CD8-positive, alpha-beta memory T cell (primary cell): ENCODE data around the gene TMEM51. TPM values are rescaled to one million over a fixed set of nuclear protein-coding genes. Genes with fewer than 3 reads are reported as not detected.
A peak's percentile ranks its signal among the peaks of the same experiment; 100 is the strongest.

Experiments used
- CTCF ChIA-PET: fragments of 350-600 bp; sonication (Branson Sonifier 250); formaldehyde crosslinking; loops from one replicate; lab custom pipeline; 2021; ENCODE audit warnings: antibody characterized with exemption; lab: Charles Lee
- POLR2A ChIA-PET: fragments of 350-600 bp; sonication (Branson Sonifier 250); formaldehyde crosslinking; loops from one replicate; lab custom pipeline; 2021; ENCODE audit warnings: antibody characterized with exemption; lab: Charles Lee
- DNase-seq, 5 donors: peaks; one replicate each; pipeline versions ENCODE4 v3.0.0 to v3.0.0-alpha.2; 2020 to 2022; ENCODE audit warnings: mixed read lengths in 1 of 5
- H3K27ac ChIP-seq: one replicate; pipeline ENCODE4 v1.7.0; 2013; ENCODE audit warnings: low read depth, mild to moderate bottlenecking, low read length, moderate library complexity
- H3K27me3 ChIP-seq: 2 replicates; pipeline ENCODE4 v1.7.0; 2013; ENCODE audit warnings: low read length, mild to moderate bottlenecking; ENCODE audit not compliant: insufficient read depth, poor library complexity, severe bottlenecking
- H3K36me3 ChIP-seq: 2 replicates; pipeline ENCODE4 v1.7.0; 2013; ENCODE audit warnings: mild to moderate bottlenecking, low read length, moderate library complexity; ENCODE audit not compliant: insufficient read depth
- H3K4me1 ChIP-seq: 2 replicates; pipeline ENCODE4 v1.7.0; 2013; ENCODE audit warnings: mild to moderate bottlenecking, low read length, moderate library complexity; ENCODE audit not compliant: insufficient read depth
- H3K4me3 ChIP-seq: 2 replicates; pipeline ENCODE4 v1.7.0; 2013; ENCODE audit warnings: mild to moderate bottlenecking, low read length
- H3K9me3 ChIP-seq: 2 replicates; pipeline ENCODE4 v1.7.0; 2013; ENCODE audit warnings: mild to moderate bottlenecking, low read length
- H3K27ac Mint-ChIP-seq, 8 donors: one replicate each; pipeline ENCODE4 v1.8.0; 2020 to 2021; ENCODE audit warnings: mixed read lengths in 8 of 8, mild to moderate bottlenecking in 6 of 8, inconsistent platforms in 3 of 8, moderate library complexity in 3 of 8
- H3K27me3 Mint-ChIP-seq, 2 donors: one replicate each; pipeline ENCODE4 v1.8.0; 2020 to 2021; ENCODE audit warnings: mixed read lengths in 2 of 2, mild to moderate bottlenecking in 1 of 2, moderate library complexity in 1 of 2
- H3K36me3 Mint-ChIP-seq, 3 donors: one replicate each; pipeline ENCODE4 v1.8.0; 2020 to 2021; ENCODE audit warnings: mixed read lengths in 3 of 3, inconsistent platforms in 1 of 3, mild to moderate bottlenecking in 1 of 3
- H3K4me1 Mint-ChIP-seq, 3 donors: one replicate each; pipeline ENCODE4 v1.8.0; 2020 to 2021; ENCODE audit warnings: mixed read lengths in 3 of 3, inconsistent platforms in 1 of 3, mild to moderate bottlenecking in 1 of 3
- H3K4me3 Mint-ChIP-seq, 7 donors: one replicate each; pipeline ENCODE4 v1.8.0; 2020 to 2021; ENCODE audit warnings: mixed read lengths in 7 of 7, mild to moderate bottlenecking in 6 of 7, moderate library complexity in 4 of 7, inconsistent platforms in 2 of 7
- H3K9me3 Mint-ChIP-seq, 5 donors: one replicate each; pipeline ENCODE4 v1.8.0; 2020 to 2022; ENCODE audit warnings: mixed read lengths in 5 of 5, mild to moderate bottlenecking in 3 of 5, moderate library complexity in 2 of 5, inconsistent platforms in 1 of 5
- polyA plus RNA-seq: library from polyadenylated mRNA; unstranded; fragments of 300-500 nt; fragmentation: Illumina TruSeq; gene quantifications from one replicate; pipeline ENCODE4 v1.2.3, GENCODE V29; 2021
- total RNA-seq, 2 experiments: library from RNA; stranded (reverse); gene quantifications; one replicate each; pipeline ENCODE4 v1.2.3, GENCODE V29; 2021

TMEM51 gene
- total and polyA plus RNA-seq, 3 experiments from 2014 or later, result 0.11 to 0.24 TPM; not detected in 1

- H3K4me1 ChIP-seq, result peaks cover 5% of the 10 kb centered on the region
- peaks cover 27% of the 10 kb centered on the region for H3K27me3 ChIP-seq
- no peak overlapping the region for H3K4me3 ChIP-seq
- Mint-ChIP-seq H3K27me3 (peaks cover 29 to 70% of the 10 kb centered on the region in 2 donors), H3K4me3 (no peak overlapping the region), H3K4me1 (peaks cover 5 to 20% (median 8%) of the 10 kb centered on the region in 3 donors), H3K9me3 (peaks cover 0 to 2% (median 0%) of the 10 kb centered on the region in 5 donors), H3K36me3 (peaks cover 0 to 2% (median 0%) of the 10 kb centered on the region in 3 donors), H3K27ac (no peak overlapping the region)
- ChIA-PET CTCF (no interaction called here), POLR2A (no interaction called here)
- H3K9me3 ChIP-seq, result no peaks in the 10 kb centered on the region
- no peak overlapping the region for H3K27ac ChIP-seq
- DNase-seq, result no peak
- H3K36me3 ChIP-seq, result no peaks in the 10 kb centered on the region
These were observed 3.2 kb upstream of the TMEM51 start for GRCh38 chr1:15150376-15150775.

- Histone ChIP-seq H3K36me3 (no peaks in the 10 kb centered on the region), H3K4me3 (no peak overlapping the region), H3K27ac (no peak overlapping the region), H3K27me3 (peaks cover 27% of the 10 kb centered on the region), H3K4me1 (peaks cover 10% of the 10 kb centered on the region), H3K9me3 (no peaks in the 10 kb centered on the region)
- Mint-ChIP-seq H3K36me3 (peaks cover 0 to 2% (median 0%) of the 10 kb centered on the region in 3 donors), H3K4me1 (peaks cover 11 to 30% (median 19%) of the 10 kb centered on the region in 3 donors), H3K27me3 (peaks cover 34 to 70% of the 10 kb centered on the region in 2 donors), H3K27ac (no peak overlapping the region), H3K4me3 (peak overlapping the region in 1 of 7 donors; percentile 40), H3K9me3 (peaks cover 0 to 2% (median 0%) of the 10 kb centered on the region in 5 donors)
- DNase-seq, result no peak
- POLR2A ChIA-PET, result no interaction called here
- CTCF ChIA-PET, result no interaction called here
These were observed 2.2 kb upstream of the TMEM51 start for GRCh38 chr1:15151377-15151806.

- POLR2A ChIA-PET, result no interaction called here
These were observed 1.7 kb upstream of the TMEM51 start for GRCh38 chr1:15151871-15152270.

GRCh38 chr1:15152318-15153183 is 996 bp upstream of the TMEM51 start:
- peaks cover 14% of the 10 kb centered on the region for H3K4me1 ChIP-seq
- H3K9me3 Mint-ChIP-seq, result peaks cover 0 to 2% (median 0%) of the 10 kb centered on the region in 5 donors
- peaks cover 14 to 36% (median 29%) of the 10 kb centered on the region in 3 donors for H3K4me1 Mint-ChIP-seq
- no peak overlapping the region for H3K27ac Mint-ChIP-seq
- no peak for DNase-seq
- H3K27me3 ChIP-seq, result peaks cover 27% of the 10 kb centered on the region
- no peak overlapping the region for H3K27ac ChIP-seq
- no peaks in the 10 kb centered on the region for H3K36me3 ChIP-seq
- H3K9me3 ChIP-seq, result no peaks in the 10 kb centered on the region
- H3K36me3 Mint-ChIP-seq, result peaks cover 0 to 2% (median 0%) of the 10 kb centered on the region in 3 donors
- ChIA-PET POLR2A (no interaction called here), CTCF (interaction anchor here (1.6 kb wide), 1 partner anchor 24 kb away, joined by 3 read pairs; no protein-coding TSS in a partner anchor)
- peaks cover 39 to 60% of the 10 kb centered on the region in 2 donors for H3K27me3 Mint-ChIP-seq
- H3K4me3 Mint-ChIP-seq, result peak overlapping the region in 6 of 7 donors; percentile 24 to 82 (median 52)
- H3K4me3 ChIP-seq, result no peak overlapping the region

More at GRCh38 chr1:15151871-15152270, 1.7 kb upstream of the TMEM51 start:
- Mint-ChIP-seq H3K9me3 (peaks cover 0 to 2% (median 0%) of the 10 kb centered on the region in 5 donors), H3K27me3 (peaks cover 35 to 65% of the 10 kb centered on the region in 2 donors), H3K4me3 (peak overlapping the region in 4 of 7 donors; percentile 23 to 48 (median 37)), H3K27ac (no peak overlapping the region), H3K4me1 (peaks cover 14 to 35% (median 23%) of the 10 kb centered on the region in 3 donors), H3K36me3 (peaks cover 0 to 2% (median 0%) of the 10 kb centered on the region in 3 donors)
- Histone ChIP-seq H3K4me1 (peaks cover 14% of the 10 kb centered on the region), H3K27me3 (peaks cover 27% of the 10 kb centered on the region), H3K36me3 (no peaks in the 10 kb centered on the region), H3K4me3 (no peak overlapping the region), H3K27ac (no peak overlapping the region), H3K9me3 (no peaks in the 10 kb centered on the region)
- DNase-seq, result no peak
- CTCF ChIA-PET, result no interaction called here

- H3K36me3 Mint-ChIP-seq, result peaks cover 0 to 2% (median 0%) of the 10 kb centered on the region in 3 donors
- peaks cover 14 to 36% (median 33%) of the 10 kb centered on the region in 3 donors for H3K4me1 Mint-ChIP-seq
- no peak for DNase-seq
- Histone ChIP-seq H3K4me3 (peak overlapping the region; percentile 12), H3K9me3 (no peaks in the 10 kb centered on the region), H3K36me3 (no peaks in the 10 kb centered on the region), H3K4me1 (peaks cover 14% of the 10 kb centered on the region), H3K27ac (no peak overlapping the region), H3K27me3 (peaks cover 27% of the 10 kb centered on the region)
- H3K27ac Mint-ChIP-seq, result peak overlapping the region in 1 of 8 donors; percentile 56
- peaks cover 0 to 2% (median 0%) of the 10 kb centered on the region in 5 donors for H3K9me3 Mint-ChIP-seq
- H3K4me3 Mint-ChIP-seq, result peak overlapping the region in 6 of 7 donors; percentile 23 to 77 (median 62)
- ChIA-PET POLR2A (no interaction called here), CTCF (interaction anchor here (1.6 kb wide), 1 partner anchor 26 kb away, joined by 3 read pairs; no protein-coding TSS in a partner anchor)
- H3K27me3 Mint-ChIP-seq, result peaks cover 39 to 54% of the 10 kb centered on the region in 2 donors
These were observed 414 bp downstream of the TMEM51 start for GRCh38 chr1:15153842-15154479.

- ChIA-PET CTCF (interaction anchor here (2.6 kb wide), 1 partner anchor 26 kb away, joined by 5 read pairs; no protein-coding TSS in a partner anchor), POLR2A (no interaction called here)
- H3K4me3 Mint-ChIP-seq, result peak overlapping the region in 6 of 7 donors; percentile 23 to 77 (median 62)
- peaks cover 27% of the 10 kb centered on the region for H3K27me3 ChIP-seq
- H3K4me3 ChIP-seq, result peak overlapping the region; percentile 12
- peaks cover 14% of the 10 kb centered on the region for H3K4me1 ChIP-seq
- peak overlapping the region in 1 of 8 donors; percentile 56 for H3K27ac Mint-ChIP-seq
- H3K27ac ChIP-seq, result no peak overlapping the region
- no peaks in the 10 kb centered on the region for H3K9me3 ChIP-seq
- peaks cover 14 to 36% (median 33%) of the 10 kb centered on the region in 3 donors for H3K4me1 Mint-ChIP-seq
- no peak for DNase-seq
- peaks cover 0 to 2% (median 0%) of the 10 kb centered on the region in 5 donors for H3K9me3 Mint-ChIP-seq
- no peaks in the 10 kb centered on the region for H3K36me3 ChIP-seq
- H3K27me3 Mint-ChIP-seq, result peaks cover 39 to 51% of the 10 kb centered on the region in 2 donors
- H3K36me3 Mint-ChIP-seq, result peaks cover 0 to 2% (median 0%) of the 10 kb centered on the region in 3 donors
These were observed 1.0 kb downstream of the TMEM51 start for GRCh38 chr1:15154480-15155036.

- CTCF ChIA-PET, result interaction anchor here (2.6 kb wide), 1 partner anchor 27 kb away, joined by 5 read pairs; no protein-coding TSS in a partner anchor
- H3K4me3 ChIP-seq, result no peak overlapping the region
- H3K4me3 Mint-ChIP-seq, result peak overlapping the region in 3 of 7 donors; percentile 29 to 78 (median 75)
These were observed 1.6 kb downstream of the TMEM51 start for GRCh38 chr1:15155191-15155590.

More at GRCh38 chr1:15155191-15155590, 1.6 kb downstream of the TMEM51 start:
- H3K4me1 ChIP-seq, result peaks cover 14% of the 10 kb centered on the region
- H3K36me3 Mint-ChIP-seq, result no peaks in the 10 kb centered on the region
- peak overlapping the region in 1 of 8 donors; percentile 5 for H3K27ac Mint-ChIP-seq
- H3K9me3 ChIP-seq, result no peaks in the 10 kb centered on the region
- H3K4me1 Mint-ChIP-seq, result peaks cover 14 to 36% (median 33%) of the 10 kb centered on the region in 3 donors
- no peak for DNase-seq
- no peak overlapping the region for H3K27ac ChIP-seq
- peaks cover 0 to 2% (median 0%) of the 10 kb centered on the region in 5 donors for H3K9me3 Mint-ChIP-seq
- H3K27me3 ChIP-seq, result peaks cover 27% of the 10 kb centered on the region
- POLR2A ChIA-PET, result no interaction called here
- peaks cover 34 to 47% of the 10 kb centered on the region in 2 donors for H3K27me3 Mint-ChIP-seq
- H3K36me3 ChIP-seq, result no peaks in the 10 kb centered on the region
